ENCODE results near the gene LRRK1.

GRCh38 chr15:100909565-100909964 is 9.6 kb upstream of the LRRK1 start:
- no peak for TF ChIP-seq CTCF (IDR thresholded peaks at IDR 0.05)
- TF ChIP-seq NRF1 (IDR thresholded peaks at IDR 0.05; ENCODE audit: low read depth, low read length) = no peak
- no peak for TF ChIP-seq PBX3 (IDR thresholded peaks at IDR 0.05)
- no peak for TF ChIP-seq POLR2AphosphoS5 (IDR thresholded peaks at IDR 0.05; ENCODE audit: low read depth, low read length)
- TF ChIP-seq RFX5 (IDR thresholded peaks at IDR 0.05; ENCODE audit: low read length) = no peak
- no peak for TF ChIP-seq NFIC (IDR thresholded peaks at IDR 0.05; ENCODE audit: borderline replicate concordance)
- no peak for TF ChIP-seq YY1 (IDR thresholded peaks at IDR 0.05; ENCODE audit: low read depth)
- TF ChIP-seq ZBTB33 (IDR thresholded peaks at IDR 0.05; ENCODE audit: borderline replicate concordance, low read depth) = no peak
- no peak for TF ChIP-seq SIN3A (IDR thresholded peaks at IDR 0.05; ENCODE audit: borderline replicate concordance, low read depth, low read length)
